CD1c-positive myeloid dendritic cell (primary cell): Measurements from ENCODE around the gene CARD8.

Source experiments
- DNase-seq: peaks from one replicate; pipeline ENCODE4 v3.0.0-alpha.2; 2016; ENCODE audit errors: extremely low spot score

CARD8 gene

DNA sequence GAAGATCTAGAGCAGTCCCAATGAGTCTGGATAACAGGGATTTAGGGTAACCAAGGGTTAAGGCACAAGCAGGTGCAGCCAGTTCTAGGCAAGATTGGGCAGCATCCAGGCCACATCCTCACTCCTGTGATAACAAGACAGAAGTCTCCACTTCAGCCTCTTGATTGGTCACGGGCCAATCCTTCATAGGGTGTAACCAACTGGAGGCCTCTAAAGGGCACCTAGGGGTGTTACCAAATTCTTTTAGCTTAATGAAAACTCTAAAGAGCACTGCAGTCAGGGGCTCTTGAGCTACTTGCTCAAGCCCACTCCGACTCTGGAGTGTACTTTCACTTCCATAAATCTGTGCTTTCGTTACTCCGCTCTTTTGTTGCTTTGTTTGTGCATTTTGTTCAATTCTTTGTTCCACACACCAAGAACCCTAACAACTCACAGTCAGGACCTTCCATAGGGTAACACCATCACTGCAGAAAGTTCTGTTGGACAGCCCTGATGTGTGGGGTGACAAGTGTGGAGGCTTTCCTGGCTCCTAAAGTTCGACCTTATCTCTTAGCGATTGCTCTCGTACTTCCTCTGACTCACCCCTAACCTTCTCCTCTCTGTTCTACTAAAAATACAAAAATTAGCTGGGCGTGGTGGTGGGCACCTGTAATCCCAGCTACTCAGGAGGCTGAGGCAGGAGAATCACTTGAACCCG is 49.2 kb downstream of the CARD8 start:
- peak; percentile 56 for DNase-seq

DNA sequence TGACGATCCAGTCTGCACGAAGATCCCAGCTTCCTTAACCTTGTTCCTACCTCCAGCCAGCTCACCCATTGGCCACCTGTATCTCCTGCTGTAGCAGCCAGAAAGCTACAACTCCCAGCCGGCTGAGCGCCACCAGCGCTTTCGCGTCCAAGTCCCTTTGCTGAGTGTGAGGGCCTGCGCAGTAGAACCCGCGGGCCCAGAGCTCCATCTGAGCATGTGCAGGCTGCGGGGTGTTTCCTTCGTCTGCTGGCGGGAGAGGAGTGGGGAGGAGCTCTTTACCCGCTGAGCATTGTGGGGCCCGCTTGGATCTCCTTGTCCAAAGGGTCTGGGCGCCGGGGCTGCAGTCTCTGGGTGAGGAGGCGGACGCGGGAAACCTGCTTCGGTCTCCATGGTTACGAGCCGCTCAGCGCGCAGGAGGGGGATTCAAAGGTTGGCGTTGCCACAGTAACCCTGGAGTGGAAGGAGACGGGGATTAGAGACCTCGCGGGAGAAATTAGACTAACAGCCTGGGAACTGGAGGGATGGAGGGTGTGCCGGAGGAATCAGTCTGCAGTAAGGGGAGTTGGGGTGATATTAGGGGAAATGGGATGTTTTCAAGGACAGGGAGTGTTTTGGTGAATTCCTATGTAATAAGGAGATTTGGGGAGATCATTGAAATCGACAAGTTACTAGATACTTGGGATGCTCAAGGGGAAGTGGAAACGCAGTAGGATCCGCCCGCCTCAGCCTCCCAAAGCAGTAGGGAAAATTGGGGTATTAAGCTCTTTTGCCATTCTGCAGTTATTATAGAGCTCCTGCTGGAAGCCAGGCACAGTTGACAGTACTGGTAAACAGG is 51.7 kb downstream of the CARD8 start:
- DNase-seq = peak; percentile 94

DNA sequence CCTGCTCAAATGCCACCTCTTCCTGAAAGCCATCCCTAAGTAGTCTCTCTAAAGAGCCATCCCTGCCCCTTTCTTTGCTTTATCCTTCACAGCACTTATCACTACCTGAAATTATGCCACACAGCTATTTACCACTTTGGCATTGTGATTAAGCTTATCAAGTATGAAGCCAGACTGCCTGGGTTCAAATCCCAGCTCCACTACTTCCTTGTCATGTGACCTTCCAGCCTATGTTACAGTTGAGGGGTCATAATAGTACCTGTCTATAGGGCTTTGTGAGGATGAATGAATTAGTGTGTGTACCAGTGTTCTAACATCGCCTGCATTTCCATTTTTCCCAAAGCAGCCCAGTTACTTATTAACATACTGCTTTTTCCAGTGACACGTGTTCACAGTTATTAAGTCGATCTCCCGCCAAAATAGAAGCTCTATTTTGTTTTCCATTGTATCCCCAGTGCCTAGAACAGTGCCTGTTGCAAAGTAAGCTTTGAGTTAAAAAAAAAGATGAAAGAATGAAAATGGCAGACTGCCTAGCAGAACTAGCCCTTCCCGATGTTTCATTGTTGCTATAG is 52.4 kb downstream of the CARD8 start:
- DNase-seq = no peak

- DNase-seq = no peak
Observed at GRCh38 chr19:48196933-48197665, 58.6 kb downstream of the CARD8 start.

- DNase-seq = no peak
Observed at GRCh38 chr19:48196321-48196763, 59.4 kb downstream of the CARD8 start.

DNA sequence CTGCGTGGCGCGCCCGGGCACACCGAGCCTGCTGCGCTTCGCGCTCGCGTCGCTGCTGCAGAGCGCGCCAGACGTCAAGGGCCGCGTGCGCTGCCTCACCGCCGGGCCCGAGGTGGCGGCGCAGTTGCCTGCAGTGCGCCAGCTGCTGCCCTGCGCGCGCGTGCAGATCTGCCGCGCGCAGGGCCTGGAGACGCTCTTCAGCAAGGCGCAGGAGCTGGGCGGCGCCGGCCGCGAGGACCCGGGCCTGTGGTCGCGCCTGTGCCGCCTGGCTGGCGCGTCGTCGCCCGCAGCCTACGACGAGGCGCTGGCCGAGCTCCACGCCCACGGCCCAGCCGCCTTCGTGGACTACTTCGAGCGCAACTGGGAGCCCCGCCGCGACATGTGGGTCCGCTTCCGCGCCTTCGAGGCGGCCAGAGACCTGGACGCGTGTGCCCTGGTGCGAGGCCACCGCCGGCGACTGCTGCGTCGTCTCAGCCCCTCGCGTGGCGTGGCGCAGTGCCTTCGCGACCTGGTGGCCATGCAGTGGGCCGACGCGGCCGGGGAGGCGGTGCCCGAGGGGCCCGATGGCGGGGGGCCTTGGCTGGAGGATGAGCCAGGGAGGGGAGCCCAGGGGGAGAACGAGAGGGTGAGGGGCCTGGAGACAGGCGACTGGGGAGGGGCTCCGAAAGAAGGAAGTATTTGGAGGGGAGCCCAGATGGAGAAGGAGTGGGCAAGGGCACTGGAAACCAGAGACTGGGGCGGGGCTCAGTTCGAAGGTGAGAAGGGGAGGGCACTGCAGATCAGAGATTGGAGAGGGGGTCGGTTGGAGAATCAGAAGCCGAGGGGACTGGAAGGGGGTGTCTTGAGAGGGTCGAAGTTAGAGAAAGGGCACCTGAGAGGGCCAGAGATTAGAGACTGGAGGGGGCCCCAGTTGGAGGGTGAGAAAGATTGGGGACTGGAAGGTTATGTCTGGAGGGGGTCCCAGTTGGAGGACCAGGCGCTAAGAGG is 60.6 kb downstream of the CARD8 start:
- DNase-seq = no peak

- DNase-seq = peak; percentile 36
Observed at GRCh38 chr19:48194041-48194843, 61.5 kb downstream of the CARD8 start.

GRCh38 chr19:48192750-48193149 is 63.0 kb downstream of the CARD8 start:
- DNase-seq = no peak

- DNase-seq = no peak
Observed at GRCh38 chr19:48190885-48191284, 64.8 kb downstream of the CARD8 start.

GRCh38 chr19:48190288-48190884 is 65.3 kb downstream of the CARD8 start:
- DNase-seq = peak; percentile 15

DNA sequence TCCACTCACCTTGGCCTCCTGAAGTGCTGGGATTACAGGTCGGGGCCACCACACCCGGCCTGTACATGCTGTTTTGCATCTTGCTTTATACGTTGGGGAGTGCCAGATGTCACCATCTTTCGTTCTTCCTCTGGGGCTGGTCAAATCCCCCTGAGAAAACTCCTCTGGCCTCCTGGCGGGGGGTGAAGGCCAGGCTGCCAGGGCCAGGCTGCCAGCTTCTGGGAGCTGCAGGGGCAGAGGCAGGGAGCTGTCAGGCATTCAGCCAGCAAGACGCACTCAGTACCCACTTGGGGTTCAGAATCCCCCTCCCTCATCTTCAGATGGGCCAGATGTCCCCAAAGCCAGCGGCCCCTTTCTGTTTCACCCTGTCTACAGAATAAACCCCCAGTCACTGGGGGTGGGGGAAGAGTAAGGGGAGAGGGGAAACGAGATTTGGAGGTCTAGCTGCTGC is 69.1 kb downstream of the CARD8 start:
- DNase-seq = no peak

- no peak for DNase-seq
Observed at GRCh38 chr19:48186015-48186414, 69.7 kb downstream of the CARD8 start.

- DNase-seq = no peak
Observed at GRCh38 chr19:48183356-48183755, 72.4 kb downstream of the CARD8 start.

DNA sequence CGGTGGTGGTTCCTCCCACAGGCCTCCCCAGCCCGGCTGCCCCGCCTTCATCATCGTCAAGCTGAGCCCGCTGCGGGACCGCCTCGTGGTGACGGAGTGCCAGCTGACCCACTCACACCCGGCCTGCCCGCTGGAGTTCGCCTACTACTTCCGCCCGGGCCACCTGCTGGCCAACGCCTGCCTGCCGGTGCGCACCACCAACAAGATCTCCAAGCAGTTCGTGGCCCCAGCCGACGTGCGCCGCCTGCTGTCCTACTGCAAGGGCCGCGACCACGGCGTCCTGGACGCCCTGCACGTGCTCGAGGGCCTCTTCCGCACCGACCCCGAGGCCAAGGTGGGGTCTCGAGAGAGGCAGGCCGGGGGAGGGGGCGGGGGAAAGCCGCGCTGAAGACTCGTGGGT is 73.3 kb downstream of the CARD8 start:
- no peak for DNase-seq

- DNase-seq = no peak
Observed at GRCh38 chr19:48181505-48181904, 74.2 kb downstream of the CARD8 start.

DNA sequence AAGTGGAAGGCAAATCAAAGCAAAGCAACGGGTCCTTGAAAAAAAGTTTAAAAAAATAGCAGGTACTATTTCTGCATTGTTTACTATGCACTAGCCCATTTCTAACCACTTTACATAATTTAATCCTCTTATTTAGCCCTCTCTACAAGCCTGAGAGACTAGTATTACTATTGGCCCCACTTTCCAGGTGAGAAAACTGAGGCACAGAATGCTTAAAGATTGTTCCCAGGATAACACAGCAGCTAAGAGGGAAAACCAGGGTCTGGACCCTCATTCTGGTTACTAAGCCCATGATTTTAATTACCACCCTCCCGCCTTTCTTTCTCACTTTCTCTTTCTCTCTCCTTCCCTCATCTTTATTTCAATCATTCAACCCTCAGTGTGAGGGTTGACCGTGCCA is 79.5 kb downstream of the CARD8 start:
- DNase-seq = no peak

GRCh38 chr19:48175578-48175977 is 80.1 kb downstream of the CARD8 start:
- DNase-seq = no peak

DNA sequence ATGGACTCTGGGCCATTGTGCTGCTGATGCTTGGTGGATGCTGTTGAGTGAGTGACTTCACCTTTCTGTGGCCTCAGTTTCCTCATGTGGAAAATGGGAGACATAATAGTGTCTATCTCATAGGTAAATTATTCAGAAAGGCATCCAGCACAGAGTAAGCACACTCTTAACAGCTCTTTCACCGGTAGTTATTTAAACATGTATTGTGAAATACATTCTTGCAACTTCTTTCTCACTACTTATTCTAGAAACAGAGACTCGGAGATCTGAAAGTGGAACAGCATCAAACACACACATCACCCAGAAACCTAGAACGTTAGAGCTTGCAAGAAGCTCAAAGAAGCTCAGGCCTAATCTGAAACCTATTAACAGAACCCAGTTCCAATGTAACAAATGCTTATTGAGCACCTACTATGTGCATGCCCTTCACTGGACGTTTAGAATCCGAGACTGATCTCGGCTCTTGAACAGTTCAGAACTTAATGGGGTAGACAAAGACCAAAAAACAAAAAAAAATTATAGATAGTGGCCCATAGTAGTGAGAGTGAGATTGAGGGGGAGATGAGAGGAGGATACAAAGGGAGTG is 81.2 kb downstream of the CARD8 start:
- DNase-seq = no peak

GRCh38 chr19:48171710-48172109 is 84.0 kb downstream of the CARD8 start:
- no peak for DNase-seq
